Neural cell (in vitro differentiated cells): ENCODE data around the gene SRP14. TPM values are rescaled to one million over a fixed set of nuclear protein-coding genes. Genes with fewer than 3 reads are reported as not detected.

Experiments used
- H2AFZ ChIP-seq: fragments of 200-600, 300-800 bp; sonication (generic), shearing (Covaris generic); 2 replicates; pipeline ENCODE4 v1.6.0; 2014; ENCODE audit warnings: low read depth, mild to moderate bottlenecking, antibody characterized with exemption, low read length, moderate library complexity
- H3F3A ChIP-seq: fragments of 200-600 bp; shearing (Covaris generic); 2 replicates; pipeline ENCODE4 v1.6.1; 2016; ENCODE audit warnings: mild to moderate bottlenecking, moderate library complexity, mixed read lengths, antibody characterized with exemption, low read length; ENCODE audit not compliant: insufficient read depth, poor library complexity, severe bottlenecking
- H3K27ac ChIP-seq: fragments of 200-600, 300-800 bp; sonication (generic), shearing (Covaris generic); 2 replicates; pipeline ENCODE4 v1.5.1; 2014; ENCODE audit warnings: mild to moderate bottlenecking, low read length, moderate library complexity
- H3K27me3 ChIP-seq: fragments of 300-800, 200-600 bp; sonication (generic), shearing (Covaris generic); 2 replicates; pipeline ENCODE4 v1.6.0; 2014; ENCODE audit warnings: mild to moderate bottlenecking, low read depth, low read length, moderate library complexity; ENCODE audit not compliant: insufficient read depth
- H3K36me3 ChIP-seq: fragments of 300-800, 200-600 bp; sonication (generic), shearing (Covaris generic); 2 replicates; pipeline ENCODE4 v1.5.1; 2014; ENCODE audit warnings: mild to moderate bottlenecking, antibody characterized with exemption, low read length, moderate library complexity; ENCODE audit not compliant: insufficient read depth
- H3K4me2 ChIP-seq: fragments of 300-800, 200-600 bp; sonication (generic), shearing (Covaris generic); 2 replicates; pipeline ENCODE4 v1.6.0; 2014; ENCODE audit warnings: mild to moderate bottlenecking, low read length
- H3K4me3 ChIP-seq: fragments of 300-800, 200-600 bp; sonication (generic), shearing (Covaris generic); 2 replicates; pipeline ENCODE4 v1.5.1; 2014; ENCODE audit warnings: mild to moderate bottlenecking, low read length, moderate library complexity
- H3K79me2 ChIP-seq: fragments of 200-600 bp; shearing (Covaris generic); replicated peaks from 2 replicates; pipeline ENCODE4 v1.6.0; 2014; ENCODE audit warnings: mild to moderate bottlenecking, low read length, moderate library complexity; ENCODE audit not compliant: insufficient read depth
- H3K9ac ChIP-seq: fragments of 300-800, 200-600 bp; sonication (generic), shearing (Covaris generic); 2 replicates; pipeline ENCODE4 v1.6.1; 2016; ENCODE audit warnings: mild to moderate bottlenecking, low read length, mixed read lengths
- H3K9me2 ChIP-seq: fragments of 200-600 bp; shearing (Covaris generic); 2 replicates; pipeline ENCODE4 v1.6.1; 2016; ENCODE audit warnings: mild to moderate bottlenecking, low read length, mixed read lengths; ENCODE audit not compliant: insufficient read depth
- H3K9me3 ChIP-seq: fragments of 200-600, 300-800 bp; sonication (generic), shearing (Covaris generic); 2 replicates; pipeline ENCODE4 v1.6.1; 2016; ENCODE audit warnings: mild to moderate bottlenecking, mixed run types, low read length, moderate library complexity, mixed read lengths
- H4K20me1 ChIP-seq: fragments of 200-600 bp; shearing (Covaris generic); 2 replicates; pipeline ENCODE4 v1.6.1; 2016; ENCODE audit warnings: mild to moderate bottlenecking, mixed run types; ENCODE audit not compliant: insufficient read depth
- CTCF ChIP-seq: fragments of 450-650 bp; IDR thresholded peaks from 2 replicates; pipeline ENCODE4 v1.5.1; 2014; ENCODE audit warnings: antibody characterized with exemption, mild to moderate bottlenecking, moderate library complexity; ENCODE audit not compliant: poor library complexity, severe bottlenecking
- EP300 ChIP-seq: fragments of 450-650 bp; conservative IDR thresholded peaks from 2 replicates; pipeline ENCODE4 v1.6.1; 2014; ENCODE audit warnings: antibody characterized with exemption, mild to moderate bottlenecking, moderate library complexity; ENCODE audit not compliant: poor library complexity, severe bottlenecking
- EZH2 ChIP-seq: fragments of 200-600, 300-800 bp; shearing (Covaris generic), sonication (generic); IDR thresholded peaks from 2 replicates; pipeline ENCODE4 v1.6.1; 2014; ENCODE audit warnings: antibody characterized with exemption, low read length, borderline replicate concordance, mild to moderate bottlenecking; ENCODE audit not compliant: insufficient read depth, poor library complexity, severe bottlenecking
- MXI1 ChIP-seq: fragments of 450-650 bp; conservative IDR thresholded peaks from 2 replicates; pipeline ENCODE4 v1.6.1; 2014; ENCODE audit warnings: antibody characterized with exemption, mild to moderate bottlenecking; ENCODE audit not compliant: poor library complexity, severe bottlenecking
- POLR2AphosphoS5 ChIP-seq: IDR thresholded peaks from 2 replicates; pipeline ENCODE4 v1.6.1; 2012
- RAD21 ChIP-seq: fragments of 450-650 bp; conservative IDR thresholded peaks from 2 replicates; pipeline ENCODE4 v1.6.1; 2014; ENCODE audit warnings: antibody characterized with exemption, mild to moderate bottlenecking, moderate library complexity
- SMC3 ChIP-seq: fragments of 450-650 bp; conservative IDR thresholded peaks from 2 replicates; pipeline ENCODE4 v1.6.1; 2014; ENCODE audit warnings: antibody characterized with exemption, mild to moderate bottlenecking, moderate library complexity; ENCODE audit not compliant: poor library complexity
- TAF1 ChIP-seq: IDR thresholded peaks from 2 replicates; pipeline ENCODE4 v1.6.1; 2012; ENCODE audit warnings: low read depth
- polyA plus RNA-seq: library from polyadenylated mRNA; depleted of rRNA; stranded (reverse); fragments of >200 nt; gene quantifications from 2 replicates; pipeline ENCODE4 v1.2.3, GENCODE V29; 2014
- TF ChIP-seq, protein P1 (sequence below): IDR thresholded peaks from 2 replicates; pipeline ENCODE4 v1.6.1; 2012; ENCODE audit warnings: borderline replicate concordance

The SRP14 gene
- polyA plus RNA-seq, 1 donor from 2014 or later, result 490 TPM

DNA sequence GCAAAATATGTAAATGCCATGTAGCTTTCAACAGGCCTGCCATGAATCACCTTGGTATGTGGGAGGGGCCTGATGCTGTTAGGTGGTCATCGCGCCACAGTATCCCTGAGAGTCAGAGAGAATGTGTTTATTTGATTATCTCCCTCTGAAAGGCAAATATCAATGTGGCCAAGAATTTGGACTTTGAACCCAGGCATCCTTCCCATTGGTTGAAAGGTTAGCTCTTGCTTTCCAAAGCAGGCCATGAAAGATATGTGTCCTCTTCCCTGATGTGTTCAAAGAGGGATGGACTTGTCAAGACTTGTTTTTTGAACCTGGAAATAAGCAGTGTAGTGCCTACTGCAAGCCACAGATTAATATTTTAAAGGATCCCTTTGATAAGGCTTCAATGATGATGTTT is 36.7 kb downstream of the SRP14 start:
- no peaks in the 10 kb centered on the region for H3K9me2 ChIP-seq
- no peak overlapping the region for H2AFZ ChIP-seq
- H4K20me1 ChIP-seq, result no peaks in the 10 kb centered on the region
- H3K79me2 ChIP-seq, result no peaks in the 10 kb centered on the region
- no peak overlapping the region for H3K4me3 ChIP-seq
- no peaks in the 10 kb centered on the region for H3K27me3 ChIP-seq
- H3K4me2 ChIP-seq, result no peak overlapping the region
- H3K9ac ChIP-seq, result no peak overlapping the region
- no peaks in the 10 kb centered on the region for H3K9me3 ChIP-seq
- H3F3A ChIP-seq, result no peaks in the 10 kb centered on the region
- peak overlapping the region; percentile 51 for H3K27ac ChIP-seq
- no peaks in the 10 kb centered on the region for H3K36me3 ChIP-seq
- TF ChIP-seq SMC3, result no peak
- TF ChIP-seq TAF1, result no peak
- no peak for TF ChIP-seq POLR2AphosphoS5
- no peak for TF ChIP-seq EP300
- no peak for TF ChIP-seq RAD21

GRCh38 chr15:39999538-40000200 is 39.3 kb downstream of the SRP14 start:
- Histone ChIP-seq H3K36me3 (no peaks in the 10 kb centered on the region), H3F3A (no peaks in the 10 kb centered on the region), H3K27me3 (no peaks in the 10 kb centered on the region), H3K9ac (no peak overlapping the region), H3K79me2 (no peaks in the 10 kb centered on the region), H3K9me2 (no peaks in the 10 kb centered on the region), H2AFZ (no peak overlapping the region), H3K4me2 (no peak overlapping the region), H3K4me3 (no peak overlapping the region), H3K27ac (no peak overlapping the region), H3K9me3 (no peaks in the 10 kb centered on the region), H4K20me1 (no peaks in the 10 kb centered on the region)
- TF ChIP-seq CTCF, result no peak
- no peak for TF ChIP-seq EZH2
- TF ChIP-seq POLR2AphosphoS5, result no peak
- no peak for TF ChIP-seq MXI1
- no peak for TF ChIP-seq EP300
- TF ChIP-seq SMC3, result no peak
- no peak for TF ChIP-seq TAF1
- TF ChIP-seq RAD21, result no peak
- TF ChIP-seq, protein P1, sequence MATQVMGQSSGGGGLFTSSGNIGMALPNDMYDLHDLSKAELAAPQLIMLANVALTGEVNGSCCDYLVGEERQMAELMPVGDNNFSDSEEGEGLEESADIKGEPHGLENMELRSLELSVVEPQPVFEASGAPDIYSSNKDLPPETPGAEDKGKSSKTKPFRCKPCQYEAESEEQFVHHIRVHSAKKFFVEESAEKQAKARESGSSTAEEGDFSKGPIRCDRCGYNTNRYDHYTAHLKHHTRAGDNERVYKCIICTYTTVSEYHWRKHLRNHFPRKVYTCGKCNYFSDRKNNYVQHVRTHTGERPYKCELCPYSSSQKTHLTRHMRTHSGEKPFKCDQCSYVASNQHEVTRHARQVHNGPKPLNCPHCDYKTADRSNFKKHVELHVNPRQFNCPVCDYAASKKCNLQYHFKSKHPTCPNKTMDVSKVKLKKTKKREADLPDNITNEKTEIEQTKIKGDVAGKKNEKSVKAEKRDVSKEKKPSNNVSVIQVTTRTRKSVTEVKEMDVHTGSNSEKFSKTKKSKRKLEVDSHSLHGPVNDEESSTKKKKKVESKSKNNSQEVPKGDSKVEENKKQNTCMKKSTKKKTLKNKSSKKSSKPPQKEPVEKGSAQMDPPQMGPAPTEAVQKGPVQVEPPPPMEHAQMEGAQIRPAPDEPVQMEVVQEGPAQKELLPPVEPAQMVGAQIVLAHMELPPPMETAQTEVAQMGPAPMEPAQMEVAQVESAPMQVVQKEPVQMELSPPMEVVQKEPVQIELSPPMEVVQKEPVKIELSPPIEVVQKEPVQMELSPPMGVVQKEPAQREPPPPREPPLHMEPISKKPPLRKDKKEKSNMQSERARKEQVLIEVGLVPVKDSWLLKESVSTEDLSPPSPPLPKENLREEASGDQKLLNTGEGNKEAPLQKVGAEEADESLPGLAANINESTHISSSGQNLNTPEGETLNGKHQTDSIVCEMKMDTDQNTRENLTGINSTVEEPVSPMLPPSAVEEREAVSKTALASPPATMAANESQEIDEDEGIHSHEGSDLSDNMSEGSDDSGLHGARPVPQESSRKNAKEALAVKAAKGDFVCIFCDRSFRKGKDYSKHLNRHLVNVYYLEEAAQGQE, result no peak
